Breast epithelium (tissue), 3 donors: ENCODE results near the gene RPL10A.

Experiments used
- POLR2A ChIP-seq: fragments of 450-650 bp; IDR thresholded peaks from one replicate; pipeline ENCODE4 v1.6.1; 2016; ENCODE audit warnings: antibody characterized with exemption, mild to moderate bottlenecking, moderate library complexity
- POLR2AphosphoS5 ChIP-seq, 3 donors: sonication (generic); formaldehyde crosslinking; IDR thresholded peaks; one replicate each; pipeline ENCODE4 v1.6.1; 2017; ENCODE audit warnings: antibody characterized with exemption in 3 of 3

GRCh38 chr6:35485402-35485877, 17.2 kb downstream of the RPL10A start:
- TF ChIP-seq POLR2AphosphoS5 (IDR thresholded peaks at IDR 0.05) = no peak
- TF ChIP-seq POLR2A = peak; percentile 33
